CD14-positive monocyte (primary cell): ENCODE data around the gene SENP2. TPM values are rescaled to one million over a fixed set of nuclear protein-coding genes. Genes with fewer than 3 reads are reported as not detected.
"Not testable (repeated sequence)": the region's sequence is repeated elsewhere in the genome, so short reads cannot be mapped to it uniquely, and the experiment has no call there.

Experiments
- DNase-seq, 3 donors: peaks; one replicate each; pipeline ENCODE4 v3.0.0-alpha.2; 2011 to 2022
- H2AFZ ChIP-seq: 2 replicates; pipeline ENCODE4 v1.6.0; 2012; ENCODE audit warnings: mild to moderate bottlenecking, low read depth, low read length, inconsistent platforms; ENCODE audit not compliant: insufficient read depth, poor library complexity, severe bottlenecking
- H3K27ac ChIP-seq, 2 donors: 1 replicate in 1 of 2; 2 replicates in 1 of 2; pipeline ENCODE4 v1.5.1; 2012 to 2013; ENCODE audit warnings: low read length in 2 of 2, control low read depth in 1 of 2, inconsistent platforms in 1 of 2, low read depth in 1 of 2, mild to moderate bottlenecking in 1 of 2
- H3K27me3 ChIP-seq, 2 donors: one replicate each; pipeline versions ENCODE4 v1.6.0 to v1.6.1; 2011 to 2013; ENCODE audit warnings: low read length in 2 of 2; ENCODE audit not compliant: control insufficient read depth in 2 of 2, insufficient read depth in 2 of 2
- H3K36me3 ChIP-seq, 2 donors: replicated peaks in 1 of 2; 1 replicate in 1 of 2; 2 replicates in 1 of 2; pipeline versions ENCODE4 v1.5.1 to v1.6.1; 2012 to 2013; ENCODE audit warnings: low read length in 2 of 2, control low read depth in 1 of 2, inconsistent platforms in 1 of 2, mild to moderate bottlenecking in 1 of 2; ENCODE audit not compliant: insufficient read depth in 2 of 2, control insufficient read depth in 1 of 2
- H3K4me1 ChIP-seq, 2 donors: 1 replicate in 1 of 2; 2 replicates in 1 of 2; pipeline versions ENCODE4 v1.5.1 to v1.6.1; 2012 to 2013; ENCODE audit warnings: low read length in 2 of 2, control low read depth in 1 of 2, inconsistent platforms in 1 of 2, mild to moderate bottlenecking in 1 of 2, moderate library complexity in 1 of 2; ENCODE audit not compliant: insufficient read depth in 2 of 2, control insufficient read depth in 1 of 2
- H3K4me2 ChIP-seq: replicated peaks from 2 replicates; pipeline ENCODE3; 2012; ENCODE audit warnings: low read length, moderate library complexity, mild to moderate bottlenecking; ENCODE audit not compliant: poor library complexity, severe bottlenecking; ENCODE audit errors: extremely low read depth
- H3K4me3 ChIP-seq, 3 experiments: fragments of 200-600 bp in 1 of 3; sonication (generic) in 1 of 3; replicated peaks in 1 of 3; 1 replicate in 2 of 3; 2 replicates in 1 of 3; pipeline ENCODE4 v1.5.1; 2011 to 2013; ENCODE audit warnings: low read length in 3 of 3, mild to moderate bottlenecking in 3 of 3, control low read depth in 2 of 3, low read depth in 2 of 3, inconsistent platforms in 1 of 3, moderate library complexity in 1 of 3
- H3K79me2 ChIP-seq: 2 replicates; pipeline ENCODE4 v1.6.0; 2012; ENCODE audit warnings: mild to moderate bottlenecking, control low read depth, inconsistent platforms, low read length, moderate library complexity; ENCODE audit not compliant: insufficient read depth
- H3K9ac ChIP-seq: 2 replicates; pipeline ENCODE4 v1.6.0; 2017; ENCODE audit warnings: low read length, mild to moderate bottlenecking; ENCODE audit not compliant: insufficient read depth, poor library complexity, severe bottlenecking
- H3K9me3 ChIP-seq, 2 donors: replicated peaks in 1 of 2; 1 replicate in 1 of 2; 2 replicates in 1 of 2; pipeline versions ENCODE4 v1.5.1 to v1.6.1; 2012 to 2013; ENCODE audit warnings: low read length in 2 of 2, control low read depth in 1 of 2; ENCODE audit not compliant: control insufficient read depth in 1 of 2, insufficient read depth in 1 of 2
- H4K20me1 ChIP-seq: 2 replicates; pipeline ENCODE4 v1.6.0; 2012; ENCODE audit warnings: mild to moderate bottlenecking, low read length, control low read depth, moderate library complexity; ENCODE audit not compliant: insufficient read depth
- H3K27ac Mint-ChIP-seq, 7 donors: one replicate each; pipeline ENCODE4 v1.8.0; 2020; ENCODE audit warnings: mild to moderate bottlenecking in 7 of 7, mixed read lengths in 7 of 7, moderate library complexity in 6 of 7, inconsistent platforms in 2 of 7
- H3K27me3 Mint-ChIP-seq, 3 donors: one replicate each; pipeline ENCODE4 v1.8.0; 2021 to 2022; ENCODE audit warnings: low read depth in 3 of 3, mild to moderate bottlenecking in 3 of 3, mixed read lengths in 3 of 3, moderate library complexity in 3 of 3, inconsistent platforms in 1 of 3
- H3K36me3 Mint-ChIP-seq, 2 donors: one replicate each; pipeline ENCODE4 v1.8.0; 2020; ENCODE audit warnings: mixed read lengths in 2 of 2, inconsistent platforms in 1 of 2, mild to moderate bottlenecking in 1 of 2
- H3K4me1 Mint-ChIP-seq: one replicate; pipeline ENCODE4 v1.8.0; 2020; ENCODE audit warnings: mild to moderate bottlenecking, mixed read lengths
- H3K4me3 Mint-ChIP-seq, 2 donors: one replicate each; pipeline ENCODE4 v1.8.0; 2020; ENCODE audit warnings: mild to moderate bottlenecking in 2 of 2, mixed read lengths in 2 of 2, moderate library complexity in 1 of 2
- H3K9me3 Mint-ChIP-seq, 7 donors: one replicate each; pipeline ENCODE4 v1.8.0; 2020 to 2022; ENCODE audit warnings: mixed read lengths in 7 of 7, mild to moderate bottlenecking in 6 of 7, moderate library complexity in 6 of 7, inconsistent platforms in 2 of 7
- CTCF ChIP-seq: fragments of 200-600 bp; IDR thresholded peaks from one replicate; pipeline ENCODE4 v1.8.0; 2022; ENCODE audit warnings: antibody characterized with exemption, mild to moderate bottlenecking
- WGBS: methylation state at CpG from one replicate; pipeline ENCODE4 v1.1.5; 2013; ENCODE audit warnings: missing lambda C conversion rate; ENCODE audit not compliant: insufficient coverage; 5-methylcytosine and 5-hydroxymethylcytosine counted together
- intact Hi-C, 2 donors: fragments of 100-400 bp; cut with micrococcal nuclease; formaldehyde crosslinking; loops; one replicate each; pipeline versions ENCODE4 v1.15.0 to v1.15.1; 2023
- polyA plus RNA-seq, 3 donors: library from polyadenylated mRNA; depleted of rRNA in 1 of 3; unstranded in 2 of 3; stranded (reverse) in 1 of 3; fragments of 300-500 nt in 2 of 3; fragments of >200 nt in 1 of 3; fragmentation: Illumina TruSeq in 2 of 3; gene quantifications; 1 replicate in 2 of 3; 2 replicates in 1 of 3; pipeline ENCODE4 v1.2.3, GENCODE V29; 2012 to 2021

SENP2 gene
- polyA plus RNA-seq, 3 donors: 7.1 to 21.0 (median 13.4) TPM

DNA sequence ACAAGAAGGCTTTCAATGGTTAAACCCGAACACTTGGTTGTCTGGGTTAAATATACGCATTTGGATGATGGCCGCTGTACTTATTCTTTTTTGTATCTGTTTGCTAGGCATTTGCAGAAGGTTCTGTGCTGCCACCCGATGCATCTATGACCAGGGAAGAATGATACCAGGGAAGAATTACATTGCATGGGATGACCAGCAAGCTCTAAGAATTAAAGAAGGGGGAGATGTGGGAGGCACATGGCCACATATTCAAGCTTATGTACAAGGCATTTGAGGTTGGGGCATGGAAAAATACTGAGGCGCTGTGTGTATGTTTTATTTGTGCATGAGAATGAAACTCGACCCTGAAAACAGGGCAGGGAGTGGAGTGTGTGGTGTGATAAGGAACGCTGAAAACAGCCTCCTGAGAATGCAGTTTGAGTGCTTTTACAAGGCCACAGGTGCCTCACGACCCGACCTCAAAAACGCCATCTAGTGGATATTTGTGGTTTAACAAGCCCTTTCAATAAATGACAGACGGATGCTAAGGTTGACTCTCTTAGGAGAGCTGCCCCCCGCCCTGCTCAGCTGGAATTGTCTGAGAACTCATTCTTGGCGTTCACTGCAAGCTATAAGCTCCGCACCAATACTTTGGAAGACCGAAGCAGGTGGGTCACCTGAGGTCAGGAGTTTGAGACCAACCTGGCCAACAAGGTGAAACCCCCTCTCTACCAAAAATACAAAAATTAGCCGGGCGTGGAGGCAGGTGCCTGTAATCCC lies 10.8 kb upstream of the SENP2 start:
- H3K9me3 Mint-ChIP-seq: peaks cover 7 to 23% (median 18%) of the 10 kb centered on the region in 7 donors
- WGBS: 22% methylated on average over 8 of the region's 17 CpGs
- H3K4me3 ChIP-seq, H3K4me1 Mint-ChIP-seq, H3K4me2 ChIP-seq, H3K27me3 ChIP-seq, H3K79me2 ChIP-seq, H3K36me3 Mint-ChIP-seq, H3K27ac ChIP-seq, H3K36me3 ChIP-seq, H3K4me1 ChIP-seq, H3K9ac ChIP-seq, H3K27ac Mint-ChIP-seq, H3K27me3 Mint-ChIP-seq, H2AFZ ChIP-seq, intact Hi-C loops, H3K4me3 Mint-ChIP-seq, H4K20me1 ChIP-seq: not testable (repeated sequence)
- peak; percentile 77 for TF ChIP-seq CTCF
- H3K9me3 ChIP-seq: peaks cover 10 to 17% of the 10 kb centered on the region in 2 donors
- DNase-seq: peak; percentile 29 to 50 (median 48)

GRCh38 chr3:185582236-185582635 lies 3.9 kb upstream of the SENP2 start:
- Histone ChIP-seq H4K20me1 (no peaks in the 10 kb centered on the region), H3K9ac (no peak overlapping the region), H3K27me3 (no peaks in the 10 kb centered on the region), H3K79me2 (peaks cover 11% of the 10 kb centered on the region), H3K4me3 (no peak overlapping the region), H3K9me3 (no peaks in the 10 kb centered on the region), H2AFZ (peak overlapping the region; percentile 6), H3K27ac (no peak overlapping the region), H3K4me2 (no peak overlapping the region), H3K36me3 (no peaks in the 10 kb centered on the region), H3K4me1 (peaks cover 17 to 19% of the 10 kb centered on the region in 2 donors)
- Mint-ChIP-seq H3K4me1 (peaks cover 17% of the 10 kb centered on the region), H3K27ac (peak overlapping the region in 1 of 7 donors; percentile 70), H3K9me3 (peaks cover 0 to 6% (median 0%) of the 10 kb centered on the region in 7 donors), H3K4me3 (no peak overlapping the region), H3K36me3 (no peaks in the 10 kb centered on the region), H3K27me3 (peaks cover 0 to 2% (median 0%) of the 10 kb centered on the region in 3 donors)
- WGBS: 58% methylated on average over 2 of the region's 3 CpGs
- DNase-seq: no peak
- no peak for TF ChIP-seq CTCF
- intact Hi-C loops: no loop called here
